Measurements from ENCODE around the gene BPIFA2. TPM values are rescaled to one million over a fixed set of nuclear protein-coding genes. Genes with fewer than 3 reads are reported as not detected.
"Not testable (repeated sequence)": the region's sequence is repeated elsewhere in the genome, so short reads cannot be mapped to it uniquely, and the experiment has no call there.

BPIFA2 gene, protein sequence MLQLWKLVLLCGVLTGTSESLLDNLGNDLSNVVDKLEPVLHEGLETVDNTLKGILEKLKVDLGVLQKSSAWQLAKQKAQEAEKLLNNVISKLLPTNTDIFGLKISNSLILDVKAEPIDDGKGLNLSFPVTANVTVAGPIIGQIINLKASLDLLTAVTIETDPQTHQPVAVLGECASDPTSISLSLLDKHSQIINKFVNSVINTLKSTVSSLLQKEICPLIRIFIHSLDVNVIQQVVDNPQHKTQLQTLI
- not detected in 2 replicates for total RNA-seq (2014; rRNA removed; shearing (Covaris generic))

DNA sequence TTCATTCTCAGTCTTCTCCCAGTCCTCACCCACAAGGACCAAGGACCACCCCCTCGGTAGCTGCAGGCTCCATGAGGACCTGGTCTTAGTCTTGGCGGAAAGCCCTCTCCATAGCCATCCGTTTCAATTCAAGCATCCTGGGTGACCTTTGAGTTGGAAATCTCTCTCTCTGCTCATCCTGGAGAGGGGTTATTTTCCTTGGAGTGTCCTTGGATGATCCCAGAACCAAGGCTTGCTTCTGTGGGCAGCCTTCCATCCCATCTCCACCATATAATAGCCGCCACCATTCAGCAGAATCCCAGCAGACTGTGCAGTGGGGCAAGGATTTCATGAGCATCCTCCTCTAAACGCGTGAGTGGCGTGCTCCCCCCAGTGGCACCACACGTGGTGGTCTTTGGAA lies at the start of gene BPIFA2:
TSS of gene BPIFA2 (plus strand) at position 301 of the 400 bp plus-strand sequence. CDS start 987 bp downstream, outside the sequence.
- Histone ChIP-seq H3K27ac (no peak within 1 kb of the TSS), H3K4me3 (no peak within 1 kb of the TSS), H3K4me1 (no peaks in the 10 kb centered on the region), H3K9me3 (replicated peaks) (0 out of 2 replicates have a peak, but pooled peaks cover 6% of the 10 kb centered on the region), H3K36me3 (no peaks in the 10 kb centered on the region), H3K27me3 (peaks cover 17% of the 10 kb centered on the region)
- no peak for DNase-seq

DNA sequence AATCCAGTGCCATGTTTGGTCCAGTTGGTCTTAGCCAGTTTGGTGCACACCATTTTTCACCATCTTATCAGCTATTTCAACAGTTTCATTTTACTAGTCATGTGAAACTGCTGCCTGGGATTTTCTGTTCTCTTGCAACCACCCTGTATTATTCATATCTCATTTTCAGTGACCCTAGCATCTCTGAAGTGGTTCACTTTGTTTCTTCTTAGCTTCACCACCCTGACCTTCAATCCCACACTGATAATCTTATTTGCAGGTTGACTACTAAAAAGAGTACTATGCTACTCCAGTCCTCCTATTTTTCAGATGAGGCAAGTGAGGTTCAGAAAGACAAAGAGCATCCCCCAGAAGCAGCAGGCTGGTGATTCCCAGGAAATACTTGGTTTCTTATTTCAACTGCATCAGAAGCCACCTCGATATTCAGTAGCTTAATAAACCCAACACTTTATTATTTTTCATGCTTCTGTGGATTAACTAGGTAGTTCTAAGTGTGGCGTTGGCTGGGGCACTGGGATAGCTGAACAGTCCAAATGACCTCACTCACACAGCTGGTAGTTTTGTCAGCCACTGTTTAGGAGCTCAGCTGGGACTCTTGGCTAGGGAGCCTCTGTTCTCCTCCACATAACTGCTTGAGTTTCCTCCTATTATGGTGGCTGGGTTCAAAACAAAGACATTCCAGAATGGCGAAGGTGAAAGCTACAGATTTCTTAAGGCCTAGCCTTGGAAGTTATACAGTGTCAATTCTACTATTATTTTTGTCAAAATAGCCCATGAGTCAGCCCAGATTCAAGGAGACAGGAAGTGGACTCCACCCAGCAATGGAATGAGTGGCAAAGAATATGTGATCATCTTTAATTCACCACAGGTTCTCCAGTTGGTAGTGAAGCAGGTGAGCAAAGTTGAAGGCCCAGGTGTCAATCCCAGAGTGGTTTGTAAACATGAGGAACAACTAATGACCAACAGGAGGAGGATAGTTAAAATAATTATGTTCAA lies 47.9 kb upstream of the BPIFA2 start:
- Histone ChIP-seq H3K27ac (no peak overlapping the region), H3K4me3 (no peak overlapping the region), H3K9me3 (replicated peaks) (0 out of 2 replicates have a peak, but pooled peaks cover 4% of the 10 kb centered on the region), H3K27me3 (no peaks in the 10 kb centered on the region), H3K36me3 (no peaks in the 10 kb centered on the region), H3K4me1 (no peaks in the 10 kb centered on the region)
- no peak for DNase-seq

DNA sequence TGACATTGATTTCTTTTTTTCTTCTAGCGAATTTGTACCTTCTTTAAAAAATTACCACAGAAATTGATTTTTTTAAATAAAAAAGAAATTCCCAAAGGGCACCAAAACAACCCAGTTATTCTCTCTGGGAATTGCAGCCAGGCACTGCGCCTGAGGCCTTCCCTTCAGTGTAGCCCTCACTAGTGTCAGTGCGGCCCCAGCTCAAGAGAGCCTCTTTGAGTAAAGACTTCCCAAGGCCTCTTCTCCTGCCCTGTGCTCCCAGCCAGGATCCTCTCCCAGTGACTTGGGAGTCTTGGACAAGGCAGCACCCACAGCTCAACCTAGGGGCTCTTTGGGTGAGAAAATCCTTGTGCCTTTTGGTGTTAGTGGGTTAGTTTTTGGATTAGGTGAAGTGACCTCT lies 47.0 kb upstream of the BPIFA2 start:
- Histone ChIP-seq H3K36me3 (no peaks in the 10 kb centered on the region), H3K4me1 (no peaks in the 10 kb centered on the region), H3K27ac (no peak overlapping the region), H3K9me3 (replicated peaks) (0 out of 2 replicates have a peak, but pooled peaks cover 4% of the 10 kb centered on the region), H3K4me3 (no peak overlapping the region), H3K27me3 (0 out of 2 replicates have a peak, but pooled peaks cover 3% of the 10 kb centered on the region)
- DNase-seq: no peak

DNA sequence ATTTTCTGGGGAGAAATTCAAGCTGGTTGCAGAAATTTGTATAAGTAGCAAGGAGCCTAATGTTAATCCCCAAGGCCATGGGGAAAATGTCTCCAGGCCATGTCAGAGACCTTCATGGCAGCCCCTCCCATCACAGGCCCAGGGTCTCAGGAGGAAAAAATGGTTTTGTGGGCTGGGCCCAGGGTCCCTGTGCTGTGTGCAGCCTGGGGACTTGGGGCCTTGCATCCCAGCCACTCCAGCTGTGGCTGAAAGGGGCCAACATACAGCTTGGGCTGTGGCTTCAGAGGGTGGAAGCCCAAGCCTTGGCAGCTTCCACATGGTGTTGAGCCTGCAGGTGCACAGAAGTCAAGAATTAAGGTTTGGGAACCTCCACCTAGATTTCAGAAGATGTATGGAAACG lies 45.7 kb upstream of the BPIFA2 start:
- H3K9me3 ChIP-seq (replicated peaks); H3K27me3 ChIP-seq; H3K4me3 ChIP-seq; H3K36me3 ChIP-seq; H3K4me1 ChIP-seq; H3K27ac ChIP-seq; DNase-seq: not testable (repeated sequence)

DNA sequence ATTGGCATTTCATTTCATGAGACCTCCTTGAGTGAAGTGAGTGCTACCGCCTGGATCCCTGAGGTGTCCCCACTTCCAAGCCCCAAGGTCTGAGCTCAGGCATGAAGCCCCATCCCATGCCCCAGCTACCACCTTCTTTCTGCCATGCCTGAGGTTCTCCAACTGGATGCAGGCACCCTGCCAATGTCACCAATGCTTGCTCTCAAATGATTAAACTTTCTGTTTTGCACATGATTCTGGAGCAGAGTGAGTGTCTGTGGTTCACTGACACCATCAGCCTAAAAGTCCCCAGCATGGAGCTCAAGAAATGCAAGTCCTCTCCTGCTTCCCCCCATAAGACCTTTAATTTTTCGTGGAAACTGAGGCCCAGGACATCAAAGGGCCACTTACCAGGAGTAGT lies 43.7 kb upstream of the BPIFA2 start:
- Histone ChIP-seq H3K27ac (no peak overlapping the region), H3K4me1 (no peaks in the 10 kb centered on the region), H3K4me3 (no peak overlapping the region), H3K27me3 (peaks cover 9% of the 10 kb centered on the region; the same call in 1 of the 2 replicates), H3K9me3 (replicated peaks) (0 out of 2 replicates have a peak, but pooled peaks cover 4% of the 10 kb centered on the region), H3K36me3 (no peaks in the 10 kb centered on the region)
- no peak for DNase-seq

DNA sequence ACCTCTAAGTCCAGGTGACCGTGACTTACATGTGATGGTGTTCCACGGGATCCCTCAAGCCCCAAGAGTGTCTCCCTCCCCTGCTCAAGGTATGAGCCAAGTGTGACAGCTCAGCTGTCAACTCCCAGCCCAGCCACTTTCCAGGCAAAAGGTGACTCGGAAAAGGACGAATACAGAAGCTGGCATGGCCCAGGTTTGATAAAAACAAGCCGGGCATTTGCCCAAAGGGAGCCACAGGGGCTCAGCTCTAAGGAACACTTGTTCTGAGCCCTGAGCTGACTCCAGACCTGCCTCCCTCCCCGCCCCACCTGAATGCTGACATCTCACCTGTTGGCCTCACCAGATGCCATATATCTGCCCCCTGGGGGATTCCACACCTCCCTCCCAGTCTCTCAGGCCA lies 43.0 kb upstream of the BPIFA2 start:
- no peaks in the 10 kb centered on the region for H3K4me1 ChIP-seq
- peaks cover 14% of the 10 kb centered on the region for H3K27me3 ChIP-seq
- no peak overlapping the region for H3K4me3 ChIP-seq
- H3K9me3 ChIP-seq (replicated peaks): 0 out of 2 replicates have a peak, but pooled peaks cover 4% of the 10 kb centered on the region
- no peak overlapping the region for H3K27ac ChIP-seq
- H3K36me3 ChIP-seq: no peaks in the 10 kb centered on the region
- no peak for DNase-seq

DNA sequence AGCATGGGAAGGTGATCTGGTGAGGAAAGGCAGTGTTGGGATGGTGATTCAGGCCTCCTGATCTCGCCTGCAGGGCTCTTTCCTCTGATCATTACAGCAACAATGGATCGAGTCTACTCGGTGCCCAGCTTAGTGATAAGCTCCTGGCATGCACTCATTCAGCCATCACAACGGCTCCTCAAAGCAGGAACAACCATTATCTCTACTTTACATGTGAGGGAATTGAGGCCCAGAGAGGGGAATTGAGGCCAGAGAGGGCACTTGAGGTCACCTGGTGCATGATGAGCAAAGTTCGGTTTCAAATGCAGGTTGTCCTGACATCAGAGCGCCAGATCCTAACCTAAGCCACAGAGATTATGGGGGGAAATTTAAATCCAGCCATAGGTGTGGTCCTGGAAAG lies 42.0 kb upstream of the BPIFA2 start:
- peaks cover 14% of the 10 kb centered on the region for H3K27me3 ChIP-seq
- 0 out of 2 replicates have a peak, but pooled peaks cover 4% of the 10 kb centered on the region for H3K9me3 ChIP-seq (replicated peaks)
- H3K27ac ChIP-seq: no peak overlapping the region
- no peak for DNase-seq
- H3K4me1 ChIP-seq: no peaks in the 10 kb centered on the region
- H3K36me3 ChIP-seq: no peaks in the 10 kb centered on the region
- no peak overlapping the region for H3K4me3 ChIP-seq

DNA sequence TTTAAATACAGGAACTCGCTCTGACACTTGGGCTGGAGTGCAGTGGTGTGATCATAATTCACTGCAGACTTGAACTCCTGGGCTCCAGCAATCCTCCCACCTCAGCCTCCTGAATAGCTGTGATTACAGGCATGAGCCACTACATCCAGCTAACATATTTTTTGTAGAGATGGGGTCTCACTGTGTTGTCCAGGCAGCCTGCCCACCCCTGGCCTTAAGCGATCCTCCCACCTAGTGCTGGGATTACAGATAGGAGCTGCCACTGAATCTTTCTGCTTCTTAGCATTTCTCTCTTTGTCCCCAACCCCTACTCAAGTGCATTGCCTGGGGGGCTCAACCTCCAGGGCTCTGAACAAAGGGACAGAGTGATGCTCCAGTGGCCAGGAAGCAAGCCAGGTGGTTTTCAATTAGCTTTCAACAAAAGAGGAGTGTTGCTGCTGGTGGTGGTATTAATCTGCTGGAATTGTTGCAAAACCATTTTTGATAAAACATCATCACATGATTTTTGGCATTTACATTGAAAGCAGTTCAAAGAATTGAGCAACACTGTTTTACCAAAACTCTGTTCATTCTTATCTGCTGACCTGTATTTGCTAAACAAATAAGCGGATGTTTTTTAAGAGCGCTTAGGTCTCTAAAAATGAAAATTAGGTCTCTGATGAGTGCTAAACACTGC lies 40.4 kb upstream of the BPIFA2 start:
- H3K27me3 ChIP-seq: peaks cover 25% of the 10 kb centered on the region
- no peaks in the 10 kb centered on the region for H3K36me3 ChIP-seq
- no peaks in the 10 kb centered on the region for H3K4me1 ChIP-seq
- no peak for DNase-seq
- no peak overlapping the region for H3K4me3 ChIP-seq
- 0 out of 2 replicates have a peak, but pooled peaks cover 4% of the 10 kb centered on the region for H3K9me3 ChIP-seq (replicated peaks)
- no peak overlapping the region for H3K27ac ChIP-seq

DNA sequence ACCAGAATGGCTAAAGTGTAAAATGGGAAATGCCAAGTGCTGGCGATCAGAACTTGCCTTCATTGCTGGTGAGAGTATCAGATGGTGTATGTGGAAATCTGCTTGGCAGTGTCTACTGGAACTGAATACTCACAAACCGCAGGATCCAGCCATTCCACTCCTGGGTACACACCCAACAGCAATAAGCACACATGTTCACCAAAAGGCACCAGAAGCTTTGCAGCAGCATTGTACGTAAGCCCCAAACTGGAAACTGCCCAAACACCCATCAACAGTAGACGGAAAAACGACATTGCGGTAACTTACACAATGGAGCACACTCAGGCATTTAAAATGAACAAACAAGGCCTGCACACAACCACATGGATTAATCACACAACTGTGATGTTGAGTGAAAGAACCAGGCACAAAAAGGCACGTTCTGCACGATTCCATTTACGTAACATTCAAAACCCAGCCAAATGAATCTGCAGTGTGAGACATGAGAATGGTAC lies 37.3 kb upstream of the BPIFA2 start:
- H3K27ac ChIP-seq: no peak overlapping the region
- peaks cover 34% of the 10 kb centered on the region for H3K27me3 ChIP-seq
- H3K36me3 ChIP-seq: no peaks in the 10 kb centered on the region
- H3K4me1 ChIP-seq: no peaks in the 10 kb centered on the region
- no peaks in the 10 kb centered on the region for H3K9me3 ChIP-seq (replicated peaks)
- no peak overlapping the region for H3K4me3 ChIP-seq
- no peak for DNase-seq

DNA sequence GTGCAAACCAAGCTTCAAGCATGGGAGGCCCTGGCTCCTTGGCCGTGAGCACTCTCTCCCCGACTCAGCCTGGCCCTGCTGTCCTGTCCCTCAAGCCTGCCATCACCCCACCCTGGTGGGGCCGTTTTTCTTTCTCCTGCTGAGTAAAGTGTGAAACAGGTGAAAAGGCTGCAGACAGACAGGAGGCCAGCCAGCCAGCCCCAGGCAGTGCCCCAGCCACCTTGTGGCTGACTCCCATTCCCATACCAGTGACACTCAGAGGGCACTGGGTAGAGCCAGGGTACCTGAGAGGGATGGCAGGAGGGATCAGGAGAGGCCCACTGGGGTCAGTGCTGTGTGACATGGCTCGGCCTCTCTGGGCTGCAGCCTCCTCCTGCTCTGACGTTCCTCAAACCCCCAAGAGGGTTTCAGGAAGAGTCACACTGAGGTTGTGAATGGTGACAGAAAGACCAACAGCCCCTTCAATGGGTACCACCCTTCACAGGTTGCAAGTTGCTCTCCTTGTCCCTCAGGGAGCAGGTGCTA lies 35.9 kb upstream of the BPIFA2 start:
- no peaks in the 10 kb centered on the region for H3K9me3 ChIP-seq (replicated peaks)
- no peaks in the 10 kb centered on the region for H3K36me3 ChIP-seq
- H3K27me3 ChIP-seq: peaks cover 29% of the 10 kb centered on the region
- H3K27ac ChIP-seq: no peak overlapping the region
- no peak for DNase-seq
- no peak overlapping the region for H3K4me3 ChIP-seq
- no peaks in the 10 kb centered on the region for H3K4me1 ChIP-seq

DNA sequence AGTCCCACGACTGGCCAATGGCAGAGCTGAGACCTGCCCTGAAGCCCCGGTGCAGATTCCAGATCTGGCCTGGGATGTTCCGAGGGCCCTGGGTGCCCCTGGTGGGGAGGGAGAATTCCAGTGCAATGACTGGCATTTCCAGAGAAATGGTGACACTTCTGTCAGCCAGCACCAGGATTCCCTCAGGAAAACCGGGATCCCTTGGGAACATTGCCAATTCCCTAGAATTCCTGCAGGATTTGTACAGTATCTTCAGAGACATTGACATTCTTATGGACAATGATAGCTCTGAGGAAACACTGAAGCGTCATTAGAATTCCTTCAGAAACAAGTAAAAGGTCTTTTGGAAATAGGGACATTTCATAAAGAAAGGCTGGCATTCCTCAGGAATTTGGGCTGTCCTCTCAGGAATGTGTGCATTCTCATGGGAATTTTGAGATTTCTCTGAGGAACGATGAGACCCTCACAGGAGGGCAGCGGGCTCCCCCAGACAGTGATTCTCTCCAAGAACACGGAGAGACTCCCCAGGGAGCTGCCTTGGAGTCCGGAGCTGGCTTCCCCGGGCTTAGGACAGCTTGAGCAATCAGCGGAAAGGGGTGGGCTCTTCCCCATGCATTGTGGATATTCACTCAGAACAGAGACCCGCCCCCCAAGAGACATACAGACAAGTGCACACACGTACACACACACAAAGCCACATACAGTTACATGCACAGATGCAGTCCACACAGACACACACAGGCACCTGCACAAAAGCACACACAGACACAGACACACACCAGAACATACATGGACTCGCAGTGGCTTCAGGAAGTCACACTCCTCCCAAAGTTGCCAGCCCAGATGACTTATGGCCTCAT lies 35.2 kb upstream of the BPIFA2 start:
- Histone ChIP-seq H3K4me1 (no peaks in the 10 kb centered on the region), H3K9me3 (replicated peaks) (no peaks in the 10 kb centered on the region), H3K4me3 (no peak overlapping the region), H3K36me3 (no peaks in the 10 kb centered on the region), H3K27ac (no peak overlapping the region), H3K27me3 (peaks cover 29% of the 10 kb centered on the region)
- DNase-seq: no peak

DNA sequence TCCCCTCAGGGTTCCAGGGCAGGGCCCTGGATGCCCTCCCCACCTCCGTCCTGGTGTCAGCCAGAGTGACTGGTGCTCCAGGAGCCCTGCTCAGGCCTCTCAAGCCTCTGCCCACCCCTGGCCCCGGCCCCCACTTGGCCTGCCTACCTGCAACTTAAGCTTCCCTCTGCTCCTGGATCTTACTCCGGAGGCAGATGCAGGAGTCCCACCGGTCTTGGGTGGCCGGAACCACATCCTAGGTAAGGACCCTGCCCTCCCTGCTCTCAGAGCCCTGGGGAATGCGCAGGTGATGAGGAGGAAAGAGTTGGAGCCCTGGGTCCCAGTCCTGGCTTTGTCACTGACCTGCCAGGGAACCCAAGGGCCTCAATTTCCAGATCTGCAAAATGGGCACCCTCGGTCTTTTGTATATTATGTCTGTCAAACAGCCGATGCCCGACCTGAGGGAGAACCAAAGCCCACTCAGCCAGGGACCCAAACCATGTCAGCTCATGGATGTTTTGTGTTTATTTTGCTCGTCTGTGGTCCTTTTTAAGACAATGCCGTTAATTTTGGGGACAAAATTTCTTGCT lies 34.5 kb upstream of the BPIFA2 start:
- Histone ChIP-seq H3K4me3 (no peak overlapping the region), H3K36me3 (no peaks in the 10 kb centered on the region), H3K27ac (no peak overlapping the region), H3K9me3 (replicated peaks) (no peaks in the 10 kb centered on the region), H3K4me1 (no peaks in the 10 kb centered on the region), H3K27me3 (peaks cover 25% of the 10 kb centered on the region)
- DNase-seq: no peak

DNA sequence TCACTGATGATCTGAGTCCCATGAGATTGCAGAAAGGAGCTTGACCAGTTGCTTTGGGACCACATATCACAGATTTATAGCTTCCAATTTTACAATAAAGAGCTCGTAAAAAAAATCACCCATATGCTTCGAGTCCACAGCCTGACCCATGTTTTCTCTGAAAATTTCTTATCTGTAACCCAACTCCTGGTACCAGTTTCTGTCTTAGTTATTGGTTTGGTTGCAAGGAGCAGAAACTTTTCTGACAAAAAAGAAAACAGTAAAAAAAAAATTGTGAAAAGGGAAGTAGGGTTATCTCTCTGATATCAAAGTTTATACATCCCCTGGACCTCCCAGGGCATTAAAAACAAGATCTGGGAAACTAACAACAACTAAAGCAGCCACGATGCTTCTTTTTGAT lies 30.8 kb upstream of the BPIFA2 start:
- H3K4me1 ChIP-seq: no peaks in the 10 kb centered on the region
- H3K4me3 ChIP-seq: no peak overlapping the region
- peaks cover 13% of the 10 kb centered on the region for H3K27me3 ChIP-seq
- no peaks in the 10 kb centered on the region for H3K9me3 ChIP-seq (replicated peaks)
- H3K36me3 ChIP-seq: no peaks in the 10 kb centered on the region
- no peak for DNase-seq
- H3K27ac ChIP-seq: no peak overlapping the region

Data from SJCRH30 (cell line).